Stimulated activated CD4-positive, alpha-beta T cell treated with anti-CD3 and anti-CD28 coated beads, Interleukin-15, amount 100 ng/mL, for 1 hour (primary cell): ENCODE measurements around the gene DRGX.
A peak's percentile ranks its signal among the peaks of the same experiment; 100 is the strongest.

Experiments
- DNase-seq, 2 donors: peaks; one replicate each; pipeline ENCODE4 v3.0.0-alpha.2; 2020; ENCODE audit warnings: low read depth in 1 of 2, low spot score in 1 of 2

DRGX gene

GRCh38 chr10:49408519-49409306, 12.8 kb upstream of the DRGX start:
- DNase-seq, result no peak

GRCh38 chr10:49407552-49408137, 11.8 kb upstream of the DRGX start:
- DNase-seq, result peak; percentile 47 to 51

GRCh38 chr10:49407151-49407550, 11.3 kb upstream of the DRGX start:
- DNase-seq, result no peak

- DNase-seq, result no peak
Observed at GRCh38 chr10:49404321-49404878, 8.5 kb upstream of the DRGX start.

- DNase-seq, result no peak
Observed at GRCh38 chr10:49403363-49403762, 7.5 kb upstream of the DRGX start.

GRCh38 chr10:49400365-49400764, 4.5 kb upstream of the DRGX start:
- no peak for DNase-seq

- DNase-seq, result no peak
Observed at GRCh38 chr10:49398986-49399385, 3.1 kb upstream of the DRGX start.

GRCh38 chr10:49398000-49398861, 2.3 kb upstream of the DRGX start:
- DNase-seq, result peak in 1 of 2 donors; percentile 36

- DNase-seq, result no peak
Observed at GRCh38 chr10:49397036-49397999, 1.4 kb upstream of the DRGX start.

- no peak for DNase-seq
Observed at GRCh38 chr10:49396666-49396999, 744 bp upstream of the DRGX start.

- no peak for DNase-seq
Observed at GRCh38 chr10:49394933-49395740, 752 bp downstream of the DRGX start.

- DNase-seq, result no peak
Observed at GRCh38 chr10:49393757-49394156, 2.1 kb downstream of the DRGX start.

GRCh38 chr10:49393301-49393700, 2.6 kb downstream of the DRGX start:
- no peak for DNase-seq

GRCh38 chr10:49389361-49389933, 6.4 kb downstream of the DRGX start:
- DNase-seq, result no peak

- DNase-seq, result no peak
Observed at GRCh38 chr10:49388161-49388560, 7.7 kb downstream of the DRGX start.

GRCh38 chr10:49387071-49387470, 8.8 kb downstream of the DRGX start:
- DNase-seq, result no peak

- DNase-seq, result no peak
Observed at GRCh38 chr10:49385939-49386922, 9.7 kb downstream of the DRGX start.

- DNase-seq, result no peak
Observed at GRCh38 chr10:49384268-49384953, 11.5 kb downstream of the DRGX start.
